H54 (cell line): Measurements from ENCODE around the gene CDKN2B-AS1.

ENCODE experiments used
- DNase-seq: peaks from one replicate; pipeline ENCODE4 v3.0.0; 2011; ENCODE audit warnings: low spot score, mixed read lengths; ENCODE audit not compliant: insufficient read length
- FAIRE-seq: peaks from 3 replicates; lab custom pipeline; 2011; peaks lifted over from hg19 to GRCh38; lab: Jason Lieb, UNC
- POLR2A ChIP-seq: IDR thresholded peaks from 2 replicates; pipeline ENCODE4 v1.6.1; 2011; ENCODE audit warnings: low read depth, mild to moderate bottlenecking, low read length

Gene CDKN2B-AS1

GRCh38 chr9:22008384-22008716 is 13.8 kb downstream of the CDKN2B-AS1 start:
- no peak for DNase-seq
- FAIRE-seq, result no peak
- TF ChIP-seq POLR2A, result no peak

- no peak for FAIRE-seq
- no peak for DNase-seq
- no peak for TF ChIP-seq POLR2A
These were observed 14.3 kb downstream of the CDKN2B-AS1 start, which contains the start of gene CDKN2B for GRCh38 chr9:22008717-22009505. Gene CDKN2B (minus strand): TSS chr9:22009305. CDS start chr9:22008953, 352 bp downstream.

DNA sequence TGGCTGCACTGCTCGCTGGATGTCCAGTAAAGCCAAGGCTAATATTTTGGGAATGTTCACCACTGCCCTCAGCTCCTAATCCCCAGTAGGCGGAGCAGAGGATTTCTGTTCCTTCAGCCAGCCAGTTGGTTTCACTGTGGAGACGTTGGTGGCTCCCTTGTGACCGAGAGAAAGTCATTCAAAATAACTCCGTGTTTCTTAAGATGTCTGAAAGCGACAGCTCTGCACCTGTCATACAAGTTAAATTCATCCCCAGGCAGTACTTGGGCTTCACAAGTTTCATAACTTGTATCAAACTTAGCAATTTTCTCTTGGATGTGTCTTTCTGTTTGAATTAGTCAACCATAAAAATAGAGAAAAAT is 14.9 kb downstream of the CDKN2B-AS1 start:
- DNase-seq (no peak), FAIRE-seq (no peak)
- TF ChIP-seq POLR2A, result no peak

- DNase-seq (no peak), FAIRE-seq (no peak)
- TF ChIP-seq POLR2A, result no peak
These were observed 16.5 kb downstream of the CDKN2B-AS1 start for GRCh38 chr9:22010866-22011625.

- DNase-seq (no peak), FAIRE-seq (no peak)
- TF ChIP-seq POLR2A, result no peak
These were observed 27.8 kb downstream of the CDKN2B-AS1 start for GRCh38 chr9:22022396-22022795.

GRCh38 chr9:22026696-22027095 is 32.1 kb downstream of the CDKN2B-AS1 start:
- no peak for FAIRE-seq
- TF ChIP-seq POLR2A, result no peak
- no peak for DNase-seq

DNA sequence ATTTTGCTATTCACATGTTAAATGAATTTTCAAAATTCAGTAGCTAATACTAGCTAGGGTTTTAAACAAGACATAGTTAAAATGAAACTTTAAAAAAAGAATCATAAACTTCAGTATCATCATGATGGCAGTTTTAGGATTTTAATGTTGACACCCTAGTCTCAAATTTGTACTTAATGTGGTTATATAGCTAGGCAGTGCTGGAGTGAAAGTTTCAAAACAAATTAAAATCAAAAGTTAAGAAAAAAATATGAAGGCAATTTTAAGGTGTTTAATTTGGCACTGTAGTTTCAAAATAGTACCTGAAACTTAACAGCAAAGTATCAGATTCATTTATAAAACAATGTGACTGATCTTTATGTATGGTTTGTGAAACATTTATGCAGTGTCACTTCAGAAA is 33.8 kb downstream of the CDKN2B-AS1 start:
- no peak for DNase-seq
- no peak for TF ChIP-seq POLR2A
- no peak for FAIRE-seq

DNA sequence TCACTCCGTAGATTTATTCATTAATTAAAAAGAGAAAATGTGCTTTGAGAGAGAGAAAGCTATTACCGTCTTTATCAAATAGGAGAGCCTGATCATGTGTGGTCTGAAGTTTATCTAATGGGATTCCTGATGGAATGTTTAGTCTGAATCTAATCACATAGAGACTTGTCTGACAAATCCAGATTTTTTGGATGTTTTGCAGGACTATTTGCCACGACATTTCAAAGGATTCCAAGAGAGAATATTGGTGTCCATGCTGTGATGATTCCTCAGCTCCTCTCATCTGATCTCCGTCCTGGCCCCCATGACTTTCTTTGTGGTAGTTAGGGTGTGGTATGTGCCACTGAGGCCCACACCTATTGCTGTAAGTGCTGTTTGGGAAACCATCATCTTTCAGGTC is 34.6 kb downstream of the CDKN2B-AS1 start:
- DNase-seq (no peak), FAIRE-seq (no peak)
- TF ChIP-seq POLR2A, result no peak

DNA sequence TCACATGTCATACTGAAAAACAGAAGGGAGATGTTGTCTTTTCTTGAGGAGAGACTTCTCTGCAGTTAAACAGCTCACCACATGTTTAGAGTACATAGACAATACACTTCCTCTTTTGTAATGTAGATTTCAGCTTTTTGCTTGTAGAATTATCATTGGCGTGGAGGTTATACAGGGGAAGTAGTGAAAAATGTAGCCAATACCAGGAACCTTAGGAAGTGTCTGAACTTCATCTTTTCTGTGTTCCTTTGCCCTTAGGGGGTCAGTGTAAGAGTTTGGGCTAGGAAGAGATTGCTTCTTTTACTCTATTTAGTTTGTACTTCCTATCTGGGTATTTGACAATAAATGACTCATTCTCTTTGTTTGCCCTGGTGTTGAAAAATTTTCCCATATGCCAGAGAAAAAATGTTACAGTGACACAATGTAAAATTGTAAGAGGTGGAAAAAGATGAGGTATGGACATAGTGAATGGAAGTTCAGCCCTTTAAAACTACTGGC is 35.6 kb downstream of the CDKN2B-AS1 start:
- no peak for FAIRE-seq
- TF ChIP-seq POLR2A, result no peak
- no peak for DNase-seq

- no peak for FAIRE-seq
These were observed 37.2 kb downstream of the CDKN2B-AS1 start for GRCh38 chr9:22031655-22032411.

GRCh38 chr9:22033012-22033630 is 38.5 kb downstream of the CDKN2B-AS1 start:
- FAIRE-seq (no peak), DNase-seq (no peak)
- no peak for TF ChIP-seq POLR2A

More at GRCh38 chr9:22031655-22032411, 37.2 kb downstream of the CDKN2B-AS1 start:
- no peak for TF ChIP-seq POLR2A
- no peak for DNase-seq

- DNase-seq, result no peak
- no peak for TF ChIP-seq POLR2A
- no peak for FAIRE-seq
These were observed 41.0 kb downstream of the CDKN2B-AS1 start for GRCh38 chr9:22035591-22036011.

- FAIRE-seq, result no peak
These were observed 42.5 kb downstream of the CDKN2B-AS1 start for GRCh38 chr9:22036866-22037626.

More at GRCh38 chr9:22036866-22037626, 42.5 kb downstream of the CDKN2B-AS1 start:
- TF ChIP-seq POLR2A, result no peak
- DNase-seq, result no peak
